Liver (tissue), 9 donors: ENCODE measurements around the gene LRRC61. TPM values are rescaled to one million over a fixed set of nuclear protein-coding genes. Genes with fewer than 3 reads are reported as not detected.

Source experiments
- DNase-seq: peaks from one replicate; pipeline ENCODE4 v3.0.0-alpha.2; 2017; ENCODE audit warnings: low spot score
- H3K27ac ChIP-seq, 2 donors: one replicate each; pipeline ENCODE4 v1.7.0; 2013; ENCODE audit warnings: inconsistent platforms in 2 of 2, low read length in 2 of 2, control low read depth in 1 of 2, low read depth in 1 of 2, mild to moderate bottlenecking in 1 of 2
- H3K27me3 ChIP-seq, 4 donors: one replicate each; pipeline versions ENCODE4 v1.6.1 to v1.7.0; 2013; ENCODE audit warnings: low read length in 3 of 4, inconsistent platforms in 1 of 4, mild to moderate bottlenecking in 1 of 4, moderate library complexity in 1 of 4; ENCODE audit not compliant: control insufficient read depth in 4 of 4, insufficient read depth in 4 of 4
- H3K36me3 ChIP-seq, 4 donors: one replicate each; pipeline versions ENCODE4 v1.6.1 to v1.7.0; 2013; ENCODE audit warnings: low read length in 3 of 4, mild to moderate bottlenecking in 3 of 4, low read depth in 1 of 4, moderate library complexity in 1 of 4; ENCODE audit not compliant: control insufficient read depth in 4 of 4, insufficient read depth in 3 of 4
- H3K4me1 ChIP-seq, 4 donors: one replicate each; pipeline versions ENCODE4 v1.6.1 to v1.7.0; 2013; ENCODE audit warnings: low read length in 3 of 4, mild to moderate bottlenecking in 3 of 4, moderate library complexity in 1 of 4; ENCODE audit not compliant: control insufficient read depth in 4 of 4, insufficient read depth in 4 of 4
- H3K4me3 ChIP-seq, 3 donors: one replicate each; pipeline versions ENCODE4 v1.6.1 to v1.7.0; 2013; ENCODE audit warnings: low read length in 3 of 3, control low read depth in 1 of 3, low read depth in 1 of 3, mild to moderate bottlenecking in 1 of 3
- H3K9ac ChIP-seq, 2 donors: one replicate each; pipeline ENCODE4 v1.7.0; 2013; ENCODE audit warnings: low read length in 2 of 2, mild to moderate bottlenecking in 2 of 2, moderate library complexity in 2 of 2, control low read depth in 1 of 2, low read depth in 1 of 2
- H3K9me3 ChIP-seq, 4 donors: one replicate each; pipeline versions ENCODE4 v1.6.1 to v1.7.0; 2013; ENCODE audit warnings: low read length in 3 of 4; ENCODE audit not compliant: control insufficient read depth in 4 of 4
- EGR1 ChIP-seq, 2 donors: IDR thresholded peaks; 2 replicates each; pipeline ENCODE4 v1.6.1; 2016 to 2018; ENCODE audit warnings: antibody characterized with exemption in 2 of 2, low read depth in 2 of 2
- FOXA1 ChIP-seq: IDR thresholded peaks from 2 replicates; pipeline ENCODE4 v1.6.1; 2016; ENCODE audit warnings: antibody characterized with exemption
- HNF4G ChIP-seq: IDR thresholded peaks from 2 replicates; pipeline ENCODE4 v1.6.1; 2016; ENCODE audit warnings: antibody characterized with exemption
- JUND ChIP-seq, 2 donors: IDR thresholded peaks; 2 replicates each; pipeline ENCODE4 v1.6.1; 2016; ENCODE audit warnings: antibody characterized with exemption in 2 of 2
- MAX ChIP-seq: IDR thresholded peaks from 2 replicates; pipeline ENCODE4 v1.6.1; 2016; ENCODE audit warnings: antibody characterized with exemption
- NR2F2 ChIP-seq: IDR thresholded peaks from 2 replicates; pipeline ENCODE4 v1.6.1; 2016; ENCODE audit warnings: antibody characterized with exemption
- RAD21 ChIP-seq, 2 donors: IDR thresholded peaks; 2 replicates each; pipeline ENCODE4 v1.6.1; 2016; ENCODE audit warnings: antibody characterized with exemption in 2 of 2, mild to moderate bottlenecking in 2 of 2
- RXRA ChIP-seq, 2 donors: IDR thresholded peaks; 2 replicates each; pipeline ENCODE4 v1.6.1; 2017 to 2018; ENCODE audit warnings: antibody characterized with exemption in 2 of 2, mild to moderate bottlenecking in 1 of 2
- TAF1 ChIP-seq: conservative IDR thresholded peaks from 2 replicates; pipeline ENCODE4 v1.6.1; 2016; ENCODE audit warnings: antibody characterized with exemption, mild to moderate bottlenecking
- YY1 ChIP-seq: IDR thresholded peaks from 2 replicates; pipeline ENCODE4 v1.6.1; 2016; ENCODE audit warnings: antibody characterized with exemption, mild to moderate bottlenecking
- WGBS: extraction: QIAGEN DNeasy Blood & Tissue Kit; methylation state at CpG from one replicate; pipeline ENCODE4 v1.1.7; 2013; 5-methylcytosine and 5-hydroxymethylcytosine counted together
- polyA plus RNA-seq, 2 donors: library from polyadenylated mRNA; stranded (reverse) in 1 of 2; unstranded in 1 of 2; fragments of 200-250 nt in 1 of 2; fragments of >200 nt in 1 of 2; fragmentation: Nextera tagmentation in 1 of 2; extraction: Ambion mirVana in 1 of 2; gene quantifications; one replicate each; pipeline versions ENCODE4 v1.2.1 to v1.2.3, GENCODE V29; 2013 to 2015
- total RNA-seq, 2 donors: library from RNA; depleted of rRNA; stranded (reverse); fragments of >200 nt; gene quantifications; one replicate each; pipeline ENCODE4 v1.2.3, GENCODE V29; 2014
- TF ChIP-seq, protein P1 (sequence below): IDR thresholded peaks from 2 replicates; pipeline ENCODE4 v1.6.1; 2016; ENCODE audit warnings: antibody characterized with exemption
- TF ChIP-seq, protein P2 (sequence below): IDR thresholded peaks from 2 replicates; pipeline ENCODE4 v1.6.1; 2016; ENCODE audit warnings: antibody characterized with exemption
- TF ChIP-seq, protein P3 (sequence below): fragments of 150-350 bp; IDR thresholded peaks from 2 replicates; pipeline ENCODE4 v1.5.1; 2017; ENCODE audit warnings: improper control_type of control experiment, low read depth, low read length; ENCODE audit not compliant: missing input control
- TF ChIP-seq, protein P4 (sequence below): IDR thresholded peaks from 2 replicates; pipeline ENCODE4 v1.6.1; 2016; ENCODE audit warnings: antibody characterized with exemption, mild to moderate bottlenecking
- donor health status: healthy.
- donor health status: healthy.
- donor health status: healthy.
- donor health status: healthy.
- donor health status: healthy.

LRRC61 gene
- total and polyA plus RNA-seq, 4 donors: 12.0 to 21.0 (median 15.6) TPM

GRCh38 chr7:150346922-150347321, 23.8 kb downstream of the LRRC61 start:
- Histone ChIP-seq H3K27ac (no peak overlapping the region), H3K9ac (no peak overlapping the region), H3K36me3 (peaks cover 0 to 2% (median 0%) of the 10 kb centered on the region in 4 donors), H3K27me3 (no peaks in the 10 kb centered on the region), H3K9me3 (no peaks in the 10 kb centered on the region), H3K4me1 (peaks cover 4 to 20% (median 20%) of the 10 kb centered on the region in 4 donors), H3K4me3 (no peak overlapping the region)
- TF ChIP-seq JUND (IDR thresholded peaks at IDR 0.05) (no peak), FOXA1 (no peak), RAD21 (IDR thresholded peaks at IDR 0.05) (no peak), NR2F2 (no peak), EGR1 (IDR thresholded peaks at IDR 0.05; ENCODE audit: low read depth in 2 of 2) (no peak), TAF1 (no peak), MAX (no peak), HNF4G (no peak)
- TF ChIP-seq, protein P1, sequence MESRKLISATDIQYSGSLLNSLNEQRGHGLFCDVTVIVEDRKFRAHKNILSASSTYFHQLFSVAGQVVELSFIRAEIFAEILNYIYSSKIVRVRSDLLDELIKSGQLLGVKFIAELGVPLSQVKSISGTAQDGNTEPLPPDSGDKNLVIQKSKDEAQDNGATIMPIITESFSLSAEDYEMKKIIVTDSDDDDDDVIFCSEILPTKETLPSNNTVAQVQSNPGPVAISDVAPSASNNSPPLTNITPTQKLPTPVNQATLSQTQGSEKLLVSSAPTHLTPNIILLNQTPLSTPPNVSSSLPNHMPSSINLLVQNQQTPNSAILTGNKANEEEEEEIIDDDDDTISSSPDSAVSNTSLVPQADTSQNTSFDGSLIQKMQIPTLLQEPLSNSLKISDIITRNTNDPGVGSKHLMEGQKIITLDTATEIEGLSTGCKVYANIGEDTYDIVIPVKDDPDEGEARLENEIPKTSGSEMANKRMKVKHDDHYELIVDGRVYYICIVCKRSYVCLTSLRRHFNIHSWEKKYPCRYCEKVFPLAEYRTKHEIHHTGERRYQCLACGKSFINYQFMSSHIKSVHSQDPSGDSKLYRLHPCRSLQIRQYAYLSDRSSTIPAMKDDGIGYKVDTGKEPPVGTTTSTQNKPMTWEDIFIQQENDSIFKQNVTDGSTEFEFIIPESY: no peak
- TF ChIP-seq, protein P2, sequence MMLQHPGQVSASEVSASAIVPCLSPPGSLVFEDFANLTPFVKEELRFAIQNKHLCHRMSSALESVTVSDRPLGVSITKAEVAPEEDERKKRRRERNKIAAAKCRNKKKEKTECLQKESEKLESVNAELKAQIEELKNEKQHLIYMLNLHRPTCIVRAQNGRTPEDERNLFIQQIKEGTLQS: no peak
- TF ChIP-seq, protein P3, sequence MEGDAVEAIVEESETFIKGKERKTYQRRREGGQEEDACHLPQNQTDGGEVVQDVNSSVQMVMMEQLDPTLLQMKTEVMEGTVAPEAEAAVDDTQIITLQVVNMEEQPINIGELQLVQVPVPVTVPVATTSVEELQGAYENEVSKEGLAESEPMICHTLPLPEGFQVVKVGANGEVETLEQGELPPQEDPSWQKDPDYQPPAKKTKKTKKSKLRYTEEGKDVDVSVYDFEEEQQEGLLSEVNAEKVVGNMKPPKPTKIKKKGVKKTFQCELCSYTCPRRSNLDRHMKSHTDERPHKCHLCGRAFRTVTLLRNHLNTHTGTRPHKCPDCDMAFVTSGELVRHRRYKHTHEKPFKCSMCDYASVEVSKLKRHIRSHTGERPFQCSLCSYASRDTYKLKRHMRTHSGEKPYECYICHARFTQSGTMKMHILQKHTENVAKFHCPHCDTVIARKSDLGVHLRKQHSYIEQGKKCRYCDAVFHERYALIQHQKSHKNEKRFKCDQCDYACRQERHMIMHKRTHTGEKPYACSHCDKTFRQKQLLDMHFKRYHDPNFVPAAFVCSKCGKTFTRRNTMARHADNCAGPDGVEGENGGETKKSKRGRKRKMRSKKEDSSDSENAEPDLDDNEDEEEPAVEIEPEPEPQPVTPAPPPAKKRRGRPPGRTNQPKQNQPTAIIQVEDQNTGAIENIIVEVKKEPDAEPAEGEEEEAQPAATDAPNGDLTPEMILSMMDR: no peak
- TF ChIP-seq, protein P4, sequence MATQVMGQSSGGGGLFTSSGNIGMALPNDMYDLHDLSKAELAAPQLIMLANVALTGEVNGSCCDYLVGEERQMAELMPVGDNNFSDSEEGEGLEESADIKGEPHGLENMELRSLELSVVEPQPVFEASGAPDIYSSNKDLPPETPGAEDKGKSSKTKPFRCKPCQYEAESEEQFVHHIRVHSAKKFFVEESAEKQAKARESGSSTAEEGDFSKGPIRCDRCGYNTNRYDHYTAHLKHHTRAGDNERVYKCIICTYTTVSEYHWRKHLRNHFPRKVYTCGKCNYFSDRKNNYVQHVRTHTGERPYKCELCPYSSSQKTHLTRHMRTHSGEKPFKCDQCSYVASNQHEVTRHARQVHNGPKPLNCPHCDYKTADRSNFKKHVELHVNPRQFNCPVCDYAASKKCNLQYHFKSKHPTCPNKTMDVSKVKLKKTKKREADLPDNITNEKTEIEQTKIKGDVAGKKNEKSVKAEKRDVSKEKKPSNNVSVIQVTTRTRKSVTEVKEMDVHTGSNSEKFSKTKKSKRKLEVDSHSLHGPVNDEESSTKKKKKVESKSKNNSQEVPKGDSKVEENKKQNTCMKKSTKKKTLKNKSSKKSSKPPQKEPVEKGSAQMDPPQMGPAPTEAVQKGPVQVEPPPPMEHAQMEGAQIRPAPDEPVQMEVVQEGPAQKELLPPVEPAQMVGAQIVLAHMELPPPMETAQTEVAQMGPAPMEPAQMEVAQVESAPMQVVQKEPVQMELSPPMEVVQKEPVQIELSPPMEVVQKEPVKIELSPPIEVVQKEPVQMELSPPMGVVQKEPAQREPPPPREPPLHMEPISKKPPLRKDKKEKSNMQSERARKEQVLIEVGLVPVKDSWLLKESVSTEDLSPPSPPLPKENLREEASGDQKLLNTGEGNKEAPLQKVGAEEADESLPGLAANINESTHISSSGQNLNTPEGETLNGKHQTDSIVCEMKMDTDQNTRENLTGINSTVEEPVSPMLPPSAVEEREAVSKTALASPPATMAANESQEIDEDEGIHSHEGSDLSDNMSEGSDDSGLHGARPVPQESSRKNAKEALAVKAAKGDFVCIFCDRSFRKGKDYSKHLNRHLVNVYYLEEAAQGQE: no peak
- WGBS: 93% methylated on average over 5 of the region's 5 CpGs
- no peak for DNase-seq

- Histone ChIP-seq H3K27ac (no peak overlapping the region), H3K27me3 (no peaks in the 10 kb centered on the region), H3K36me3 (peaks cover 0 to 2% (median 0%) of the 10 kb centered on the region in 4 donors), H3K9ac (no peak overlapping the region), H3K9me3 (no peaks in the 10 kb centered on the region), H3K4me1 (peaks cover 0 to 28% (median 19%) of the 10 kb centered on the region in 4 donors), H3K4me3 (no peak overlapping the region)
- 74% methylated on average over 8 of the region's 8 CpGs for WGBS
- no peak for DNase-seq
- TF ChIP-seq MAX: no peak
- no peak for TF ChIP-seq EGR1 (IDR thresholded peaks at IDR 0.05; ENCODE audit: low read depth in 2 of 2)
- no peak for TF ChIP-seq YY1
- no peak for TF ChIP-seq NR2F2
- no peak for TF ChIP-seq RXRA (IDR thresholded peaks at IDR 0.05)
- TF ChIP-seq, protein P4: no peak
- TF ChIP-seq, protein P3: no peak
These were observed 28.5 kb downstream of the LRRC61 start for GRCh38 chr7:150351587-150352194.
